Measurements from ENCODE around the gene ELAVL2.

The ELAVL2 gene

GRCh38 chr9:23841304-23841703 is 15.3 kb upstream of the ELAVL2 start:
- TF ChIP-seq ZFX (IDR thresholded peaks at IDR 0.05) (no peak), CTCF (conservative IDR thresholded peaks at IDR 0.05) (no peak)
- no peak overlapping the region for H3K27ac ChIP-seq

- TF ChIP-seq ZFX (IDR thresholded peaks at IDR 0.05) = no peak
- H3K27ac ChIP-seq = no peak overlapping the region
These were observed 11.0 kb upstream of the ELAVL2 start for GRCh38 chr9:23837038-23837437.

- no peak overlapping the region for H3K27ac ChIP-seq
- TF ChIP-seq ZFX (IDR thresholded peaks at IDR 0.05) (no peak), CTCF (conservative IDR thresholded peaks at IDR 0.05) (no peak)
These were observed 5.1 kb upstream of the ELAVL2 start for GRCh38 chr9:23830929-23831730.

DNA sequence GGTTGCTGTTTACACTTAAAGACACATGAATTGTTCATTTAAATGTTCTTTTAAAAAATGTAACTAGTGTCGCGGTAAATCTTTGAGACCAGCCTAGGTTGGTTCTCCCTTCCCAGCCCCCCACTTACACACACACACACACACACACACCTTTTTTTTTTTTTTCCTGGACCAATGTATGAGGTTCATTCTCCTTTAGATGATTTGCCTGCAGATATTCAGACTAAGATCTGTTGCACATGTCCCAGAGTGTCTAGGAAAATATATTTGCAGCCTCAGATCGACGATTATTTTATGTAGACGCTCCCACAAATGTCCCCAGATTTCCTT is 4.4 kb upstream of the ELAVL2 start:
- TF ChIP-seq CTCF (conservative IDR thresholded peaks at IDR 0.05) = no peak
- TF ChIP-seq ZFX (IDR thresholded peaks at IDR 0.05) = no peak
- H3K27ac ChIP-seq = no peak overlapping the region

- TF ChIP-seq CTCF (conservative IDR thresholded peaks at IDR 0.05) (no peak), ZFX (IDR thresholded peaks at IDR 0.05) (no peak)
- H3K27ac ChIP-seq = no peak overlapping the region
These were observed 3.8 kb upstream of the ELAVL2 start for GRCh38 chr9:23829580-23830475.

DNA sequence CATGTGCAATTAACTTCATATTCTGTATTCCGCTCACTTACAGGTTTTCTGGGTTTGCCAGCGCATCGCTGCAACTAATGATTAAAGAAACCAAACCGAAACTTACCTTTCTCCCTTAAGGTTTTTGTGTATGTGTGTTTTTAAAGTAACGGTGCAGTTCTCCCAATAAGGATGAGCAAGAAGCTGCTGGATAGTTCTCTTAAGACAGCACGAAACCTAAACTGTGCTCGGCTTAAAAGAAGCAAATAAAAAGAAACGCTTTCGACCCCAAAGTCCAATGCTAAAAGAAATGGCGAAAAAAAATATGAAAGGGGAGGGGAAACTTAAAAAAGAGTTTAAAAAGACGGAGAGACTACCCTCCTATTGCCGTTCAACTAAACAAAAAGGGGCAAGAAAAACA is 340 bp downstream of the ELAVL2 start:
- H3K27ac ChIP-seq = no peak overlapping the region

More for the DNA sequence above, 340 bp downstream of the ELAVL2 start:
- TF ChIP-seq CTCF (conservative IDR thresholded peaks at IDR 0.05) (no peak), ZFX (IDR thresholded peaks at IDR 0.05) (no peak)
